Measurements from ENCODE around the gene SCN4B.

GRCh38 chr11:118128310-118128709, 24.3 kb downstream of the SCN4B start:
- TF ChIP-seq POLR2A (IDR thresholded peaks at IDR 0.05; ENCODE audit: low read depth, low read length) (no peak), MXI1 (IDR thresholded peaks at IDR 0.05; ENCODE audit: borderline replicate concordance, low read depth, low read length) (no peak), CTCF (conservative IDR thresholded peaks at IDR 0.05; ENCODE audit: low read depth, low read length) (no peak), SMC3 (IDR thresholded peaks at IDR 0.05; ENCODE audit: low read depth, low read length) (no peak), RCOR1 (IDR thresholded peaks at IDR 0.05; ENCODE audit: insufficient replicate concordance, low read length) (no peak), MAZ (IDR thresholded peaks at IDR 0.05; ENCODE audit: borderline replicate concordance, low read depth, low read length) (no peak), RAD21 (IDR thresholded peaks at IDR 0.05; ENCODE audit: low read length) (no peak), CHD1 (IDR thresholded peaks at IDR 0.05; ENCODE audit: low read depth, low read length) (no peak), NFE2L2 (IDR thresholded peaks at IDR 0.05; ENCODE audit: low read depth, low read length) (no peak), BHLHE40 (IDR thresholded peaks at IDR 0.05; ENCODE audit: low read depth, low read length) (no peak)
